ENCODE results near the gene XXYLT1. TPM values are rescaled to one million over a fixed set of nuclear protein-coding genes. Genes with fewer than 3 reads are reported as not detected.

XXYLT1 gene
- total RNA-seq, 1 experiment from 2014 or later: 10.9 TPM

- DNase-seq (ENCODE audit: low read depth, low spot score) (no peak), ATAC-seq (no peak)
- Histone ChIP-seq H3K9me3 (ENCODE audit: control insufficient read depth in 1 of 2, insufficient read depth in 1 of 2, low read depth in 1 of 2, low read length in 2 of 2) (no peaks in the 10 kb centered on the region), H4K20me1 (ENCODE audit: insufficient read depth) (no peaks in the 10 kb centered on the region), H3K27ac (ENCODE audit: low read depth, low read length) (no peak overlapping the region), H3K27me3 (ENCODE audit: insufficient read depth, low read length) (no peaks in the 10 kb centered on the region), H3K4me3 (replicated peaks in 1 of 2; ENCODE audit: low read depth in 1 of 2, low read length in 2 of 2) (no peak overlapping the region), H3K9ac (ENCODE audit: low read length) (no peak overlapping the region), H3K9me2 (ENCODE audit: insufficient read depth) (no peaks in the 10 kb centered on the region), H3K79me2 (ENCODE audit: insufficient read depth, low read length) (no peaks in the 10 kb centered on the region), H3K36me3 (ENCODE audit: control insufficient read depth in 1 of 2, insufficient read depth in 2 of 2, low read length in 2 of 2) (no peaks in the 10 kb centered on the region), H3K4me2 (ENCODE audit: low read length) (no peak overlapping the region), H3K4me1 (ENCODE audit: control insufficient read depth in 1 of 2, insufficient read depth in 2 of 2, low read length in 2 of 2) (peaks cover 7 to 17% of the 10 kb centered on the region in 2 experiments), H2AFZ (ENCODE audit: low read depth, low read length, poor library complexity, severe bottlenecking) (no peak overlapping the region)
- TF ChIP-seq ZFX (IDR thresholded peaks at IDR 0.05) (no peak), CBX3 (IDR thresholded peaks at IDR 0.05; ENCODE audit: low read depth) (no peak), MAX (IDR thresholded peaks at IDR 0.05) (no peak), SP1 (IDR thresholded peaks at IDR 0.05; ENCODE audit: low read depth) (no peak), JUND (IDR thresholded peaks at IDR 0.05) (no peak)
- ChIA-PET CTCF (no interaction called here), RAD21 (ENCODE audit: low non-redundant PET in 1 of 2, low total read pairs in 2 of 2, uncharacterized antibody in 2 of 2, unreplicated experiment in 2 of 2) (no interaction called here), POLR2A (no interaction called here)
- BruUV-seq (replicated peaks): no TSS peak
- intact Hi-C loops (cut with micrococcal nuclease): no loop called here
Observed at GRCh38 chr3:195154793-195155535, 116.0 kb downstream of the XXYLT1 start.

GRCh38 chr3:195154111-195154791 lies 116.7 kb downstream of the XXYLT1 start:
- intact Hi-C loops (cut with micrococcal nuclease): no loop called here
- H3K36me3 ChIP-seq (ENCODE audit: control insufficient read depth in 1 of 2, insufficient read depth in 2 of 2, low read length in 2 of 2): no peaks in the 10 kb centered on the region
- CTCF ChIA-PET: no interaction called here
- DNase-seq (ENCODE audit: low read depth, low spot score) (no peak), ATAC-seq (no peak)
- peaks cover 7 to 17% of the 10 kb centered on the region in 2 experiments for H3K4me1 ChIP-seq (ENCODE audit: control insufficient read depth in 1 of 2, insufficient read depth in 2 of 2, low read length in 2 of 2)
- H2AFZ ChIP-seq (ENCODE audit: low read depth, low read length, poor library complexity, severe bottlenecking): no peak overlapping the region
- no peak overlapping the region for H3K4me3 ChIP-seq (replicated peaks in 1 of 2; ENCODE audit: low read depth in 1 of 2, low read length in 2 of 2)
- H3K9me2 ChIP-seq (ENCODE audit: insufficient read depth): no peaks in the 10 kb centered on the region
- POLR2A ChIA-PET: interaction anchor here (0.6 kb wide), 1 partner anchor 996 kb away, joined by 3 read pairs; no protein-coding TSS in a partner anchor
- H3K27me3 ChIP-seq (ENCODE audit: insufficient read depth, low read length): no peaks in the 10 kb centered on the region
- no peaks in the 10 kb centered on the region for H3K9me3 ChIP-seq (ENCODE audit: control insufficient read depth in 1 of 2, insufficient read depth in 1 of 2, low read depth in 1 of 2, low read length in 2 of 2)
- RAD21 ChIA-PET (ENCODE audit: low non-redundant PET in 1 of 2, low total read pairs in 2 of 2, uncharacterized antibody in 2 of 2, unreplicated experiment in 2 of 2): no interaction called here
- no peak overlapping the region for H3K27ac ChIP-seq (ENCODE audit: low read depth, low read length)
- no peaks in the 10 kb centered on the region for H3K79me2 ChIP-seq (ENCODE audit: insufficient read depth, low read length)
- H4K20me1 ChIP-seq (ENCODE audit: insufficient read depth): no peaks in the 10 kb centered on the region
- no TSS peak for BruUV-seq (replicated peaks)
- no peak overlapping the region for H3K4me2 ChIP-seq (ENCODE audit: low read length)
- no peak overlapping the region for H3K9ac ChIP-seq (ENCODE audit: low read length)
- TF ChIP-seq TCF7L2 (IDR thresholded peaks at IDR 0.05; ENCODE audit: borderline replicate concordance, extremely low read depth, insufficient read depth, insufficient read length): no peak
- TF ChIP-seq SIN3A (IDR thresholded peaks at IDR 0.05; ENCODE audit: low read depth): no peak
- no peak for TF ChIP-seq ZBTB33 (IDR thresholded peaks at IDR 0.05; ENCODE audit: extremely low read depth, insufficient replicate concordance, low read length)
- TF ChIP-seq ZNF274 (IDR thresholded peaks at IDR 0.05; ENCODE audit: low read depth, low read length): no peak
- no peak for TF ChIP-seq ATF3 (IDR thresholded peaks at IDR 0.05)
- TF ChIP-seq ZFX (IDR thresholded peaks at IDR 0.05): no peak
- no peak for TF ChIP-seq YY1 (IDR thresholded peaks at IDR 0.05; ENCODE audit: extremely low read depth, insufficient replicate concordance, low read depth, low read length)
- TF ChIP-seq SP1 (IDR thresholded peaks at IDR 0.05; ENCODE audit: low read depth): no peak
- TF ChIP-seq RAD21 (IDR thresholded peaks at IDR 0.05; ENCODE audit: low read depth): no peak
- no peak for TF ChIP-seq REST (IDR thresholded peaks at IDR 0.05; ENCODE audit: low read depth)

All from HCT116 (cell line).